ENCODE data around the gene CGB1.

Gene CGB1

DNA sequence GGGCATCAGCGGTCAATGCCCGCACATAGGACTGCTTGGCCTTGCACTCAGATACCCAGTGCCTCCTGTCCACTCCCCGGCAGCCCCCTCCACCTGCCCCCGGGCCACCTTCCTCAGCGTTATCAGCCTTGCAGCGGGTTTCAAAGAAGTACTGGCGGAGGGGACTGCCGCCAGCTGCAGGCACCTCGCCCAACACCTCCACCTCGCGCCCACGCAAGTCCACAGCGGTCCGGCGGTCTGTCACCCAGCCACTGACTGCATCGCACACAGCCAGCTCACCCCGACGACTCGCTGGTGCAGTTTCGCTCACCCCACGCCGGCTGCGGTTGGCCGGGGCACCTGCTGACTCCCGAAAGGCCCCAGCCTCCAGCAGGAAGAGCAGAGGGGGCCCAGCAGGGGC is 24.8 kb upstream of the CGB1 start:
- Histone ChIP-seq H3K9me2 (replicated peaks; ENCODE audit: control insufficient read depth, low read length) (no peaks in the 10 kb centered on the region), H3K4me1 (ENCODE audit: control insufficient read depth, low read length) (peaks cover 6% of the 10 kb centered on the region), H4K20me1 (ENCODE audit: control insufficient read depth, insufficient read depth, low read depth, low read length) (no peaks in the 10 kb centered on the region), H3F3A (ENCODE audit: control insufficient read depth, insufficient read depth) (no peaks in the 10 kb centered on the region), H3K9me3 (ENCODE audit: control insufficient read depth, insufficient read depth, low read length) (no peaks in the 10 kb centered on the region), H3K27me3 (ENCODE audit: control insufficient read depth, low read length) (peaks cover 62% of the 10 kb centered on the region), H3K4me2 (ENCODE audit: low read length) (no peak overlapping the region), H3K79me2 (ENCODE audit: control insufficient read depth, low read length) (no peaks in the 10 kb centered on the region), H3K27ac (ENCODE audit: low read depth, low read length) (no peak overlapping the region), H3K36me3 (ENCODE audit: control insufficient read depth, low read length) (no peaks in the 10 kb centered on the region), H3K4me3 (ENCODE audit: low read length) (no peak overlapping the region)
- TF ChIP-seq, protein P1, sequence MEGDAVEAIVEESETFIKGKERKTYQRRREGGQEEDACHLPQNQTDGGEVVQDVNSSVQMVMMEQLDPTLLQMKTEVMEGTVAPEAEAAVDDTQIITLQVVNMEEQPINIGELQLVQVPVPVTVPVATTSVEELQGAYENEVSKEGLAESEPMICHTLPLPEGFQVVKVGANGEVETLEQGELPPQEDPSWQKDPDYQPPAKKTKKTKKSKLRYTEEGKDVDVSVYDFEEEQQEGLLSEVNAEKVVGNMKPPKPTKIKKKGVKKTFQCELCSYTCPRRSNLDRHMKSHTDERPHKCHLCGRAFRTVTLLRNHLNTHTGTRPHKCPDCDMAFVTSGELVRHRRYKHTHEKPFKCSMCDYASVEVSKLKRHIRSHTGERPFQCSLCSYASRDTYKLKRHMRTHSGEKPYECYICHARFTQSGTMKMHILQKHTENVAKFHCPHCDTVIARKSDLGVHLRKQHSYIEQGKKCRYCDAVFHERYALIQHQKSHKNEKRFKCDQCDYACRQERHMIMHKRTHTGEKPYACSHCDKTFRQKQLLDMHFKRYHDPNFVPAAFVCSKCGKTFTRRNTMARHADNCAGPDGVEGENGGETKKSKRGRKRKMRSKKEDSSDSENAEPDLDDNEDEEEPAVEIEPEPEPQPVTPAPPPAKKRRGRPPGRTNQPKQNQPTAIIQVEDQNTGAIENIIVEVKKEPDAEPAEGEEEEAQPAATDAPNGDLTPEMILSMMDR (IDR thresholded peaks at IDR 0.05; ENCODE audit: low read depth, low read length, poor library complexity, severe bottlenecking): no peak

DNA sequence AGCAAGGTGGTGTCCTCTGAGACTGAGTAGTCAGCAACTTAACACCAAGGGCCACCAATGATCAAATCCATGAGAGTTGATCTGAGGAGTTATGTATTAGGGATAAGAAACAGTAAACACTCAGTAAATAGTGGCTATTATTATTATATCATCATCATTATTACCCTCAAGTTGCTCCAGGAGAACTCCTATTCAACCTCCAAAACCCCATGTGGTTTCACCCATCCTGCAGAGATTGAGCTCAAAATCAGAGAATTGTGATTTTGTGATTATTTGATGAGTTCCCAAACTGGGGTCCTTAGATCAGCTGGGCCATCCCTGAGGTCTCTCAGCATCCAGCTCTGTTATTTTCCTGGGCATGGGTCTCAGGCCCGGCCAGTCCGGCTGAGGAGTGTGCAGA is 24.3 kb upstream of the CGB1 start:
- peaks cover 10% of the 10 kb centered on the region for H3K4me1 ChIP-seq (ENCODE audit: control insufficient read depth, low read length)
- TF ChIP-seq, protein P1 (IDR thresholded peaks at IDR 0.05; ENCODE audit: low read depth, low read length, poor library complexity, severe bottlenecking): no peak
- TF ChIP-seq EZH2phosphoT487 (IDR thresholded peaks at IDR 0.05; ENCODE audit: borderline replicate concordance, low read length): no peak
- no peaks in the 10 kb centered on the region for H4K20me1 ChIP-seq (ENCODE audit: control insufficient read depth, insufficient read depth, low read depth, low read length)
- no peaks in the 10 kb centered on the region for H3K9me3 ChIP-seq (ENCODE audit: control insufficient read depth, insufficient read depth, low read length)
- no peak overlapping the region for H3K4me3 ChIP-seq (ENCODE audit: low read length)
- H3K27ac ChIP-seq (ENCODE audit: low read depth, low read length): no peak overlapping the region
- no peaks in the 10 kb centered on the region for H3K79me2 ChIP-seq (ENCODE audit: control insufficient read depth, low read length)
- H3K9me2 ChIP-seq (replicated peaks; ENCODE audit: control insufficient read depth, low read length): no peaks in the 10 kb centered on the region
- H3K4me2 ChIP-seq (ENCODE audit: low read length): no peak overlapping the region
- no peaks in the 10 kb centered on the region for H3K36me3 ChIP-seq (ENCODE audit: control insufficient read depth, low read length)
- H3F3A ChIP-seq (ENCODE audit: control insufficient read depth, insufficient read depth): no peaks in the 10 kb centered on the region
- peaks cover 66% of the 10 kb centered on the region for H3K27me3 ChIP-seq (ENCODE audit: control insufficient read depth, low read length)

DNA sequence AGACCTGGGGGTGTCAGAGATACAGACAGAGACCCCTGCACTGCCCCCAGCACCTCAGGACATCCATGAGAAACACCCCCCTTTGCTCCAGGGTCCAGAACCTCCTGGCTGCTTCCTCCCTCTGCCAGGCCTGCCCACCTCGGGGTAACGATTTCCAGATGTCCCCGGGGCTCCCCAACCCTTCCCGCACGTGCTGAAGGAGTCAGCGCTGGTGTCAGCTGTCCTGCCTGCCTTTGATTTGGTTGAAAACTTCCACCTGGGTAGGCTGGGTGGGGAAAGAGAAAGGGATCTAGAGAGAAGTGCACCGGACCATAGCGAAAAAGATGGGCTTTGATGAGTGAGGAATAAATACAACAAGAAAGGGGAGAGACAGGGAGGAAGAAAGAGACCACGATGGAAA is 22.4 kb upstream of the CGB1 start:
- Histone ChIP-seq H3K9me3 (ENCODE audit: control insufficient read depth, insufficient read depth, low read length) (no peaks in the 10 kb centered on the region), H4K20me1 (ENCODE audit: control insufficient read depth, insufficient read depth, low read depth, low read length) (no peaks in the 10 kb centered on the region), H3K79me2 (ENCODE audit: control insufficient read depth, low read length) (no peaks in the 10 kb centered on the region), H3K36me3 (ENCODE audit: control insufficient read depth, low read length) (no peaks in the 10 kb centered on the region), H3K4me2 (ENCODE audit: low read length) (no peak overlapping the region), H3K27ac (ENCODE audit: low read depth, low read length) (no peak overlapping the region), H3K4me3 (ENCODE audit: low read length) (no peak overlapping the region), H3F3A (ENCODE audit: control insufficient read depth, insufficient read depth) (no peaks in the 10 kb centered on the region), H3K27me3 (ENCODE audit: control insufficient read depth, low read length) (peaks cover 60% of the 10 kb centered on the region), H3K9me2 (replicated peaks; ENCODE audit: control insufficient read depth, low read length) (no peaks in the 10 kb centered on the region), H3K4me1 (ENCODE audit: control insufficient read depth, low read length) (peaks cover 12% of the 10 kb centered on the region)
- TF ChIP-seq EZH2phosphoT487 (IDR thresholded peaks at IDR 0.05; ENCODE audit: borderline replicate concordance, low read length): no peak
- TF ChIP-seq, protein P1 (IDR thresholded peaks at IDR 0.05; ENCODE audit: low read depth, low read length, poor library complexity, severe bottlenecking): no peak

DNA sequence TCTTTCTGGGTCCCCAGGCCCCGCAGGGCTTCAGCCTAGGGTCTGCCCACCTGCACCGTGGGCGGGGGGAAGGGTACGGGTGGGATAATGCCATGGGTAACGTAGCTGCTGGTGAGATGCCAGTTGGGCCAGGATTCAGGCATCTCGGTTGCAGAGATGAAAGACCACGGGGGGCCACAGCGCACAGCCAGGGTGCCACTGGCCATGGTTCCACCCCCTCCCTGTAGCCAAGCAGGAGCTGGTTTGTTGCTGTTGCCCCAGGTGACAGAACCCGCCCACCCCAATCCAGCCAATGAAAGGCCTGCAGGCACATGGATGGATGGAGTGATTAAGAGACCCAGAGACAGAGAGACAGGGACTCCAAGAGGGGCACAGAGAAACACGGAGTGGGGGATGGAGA is 21.9 kb upstream of the CGB1 start:
- no peak overlapping the region for H3K27ac ChIP-seq (ENCODE audit: low read depth, low read length)
- peaks cover 12% of the 10 kb centered on the region for H3K4me1 ChIP-seq (ENCODE audit: control insufficient read depth, low read length)
- H3K36me3 ChIP-seq (ENCODE audit: control insufficient read depth, low read length): no peaks in the 10 kb centered on the region
- H3K9me2 ChIP-seq (replicated peaks; ENCODE audit: control insufficient read depth, low read length): no peaks in the 10 kb centered on the region
- no peak for TF ChIP-seq EZH2phosphoT487 (IDR thresholded peaks at IDR 0.05; ENCODE audit: borderline replicate concordance, low read length)
- H3K4me2 ChIP-seq (ENCODE audit: low read length): no peak overlapping the region
- no peaks in the 10 kb centered on the region for H3F3A ChIP-seq (ENCODE audit: control insufficient read depth, insufficient read depth)
- H3K9me3 ChIP-seq (ENCODE audit: control insufficient read depth, insufficient read depth, low read length): no peaks in the 10 kb centered on the region
- H4K20me1 ChIP-seq (ENCODE audit: control insufficient read depth, insufficient read depth, low read depth, low read length): no peaks in the 10 kb centered on the region
- H3K4me3 ChIP-seq (ENCODE audit: low read length): no peak overlapping the region
- H3K27me3 ChIP-seq (ENCODE audit: control insufficient read depth, low read length): peaks cover 59% of the 10 kb centered on the region
- H3K79me2 ChIP-seq (ENCODE audit: control insufficient read depth, low read length): no peaks in the 10 kb centered on the region

Measured in DOHH2 (cell line).